Natural killer cell treated with Interleukin-12 subunit alpha and Interleukin-12 subunit beta and Interleukin-15 and Interleukin-18, amount 100 ng/mL, for 72 hours (primary cell): ENCODE data around the gene GP9. TPM values are rescaled to one million over a fixed set of nuclear protein-coding genes. Genes with fewer than 3 reads are reported as not detected.

ENCODE experiments used
- ATAC-seq, 2 donors: fragments of 150-1000 bp; cut with Tn5 transposase in 1 of 2; sonication (Bioruptor Pico), chemical (Tn5 transposase) in 1 of 2; 2 replicates each; pipeline ENCODE4 v1.10.0; 2021
- DNase-seq: peaks from one replicate; pipeline ENCODE4 v3.0.0; 2022; ENCODE audit warnings: low spot score
- H3K27ac Mint-ChIP-seq, 2 donors: 1 replicate in 1 of 2; 2 replicates in 1 of 2; pipeline ENCODE4 v1.8.0; 2022; ENCODE audit warnings: mixed read lengths in 2 of 2, mild to moderate bottlenecking in 1 of 2, moderate library complexity in 1 of 2
- H3K27me3 Mint-ChIP-seq, 2 donors: 1 replicate in 1 of 2; 2 replicates in 1 of 2; pipeline ENCODE4 v1.8.0; 2022; ENCODE audit warnings: mixed read lengths in 2 of 2
- H3K36me3 Mint-ChIP-seq: one replicate; pipeline ENCODE4 v1.8.0; 2022; ENCODE audit warnings: mixed read lengths
- H3K4me1 Mint-ChIP-seq, 2 donors: 1 replicate in 1 of 2; 2 replicates in 1 of 2; pipeline ENCODE4 v1.8.0; 2022; ENCODE audit warnings: low read depth in 2 of 2, mixed read lengths in 2 of 2, mild to moderate bottlenecking in 1 of 2
- H3K4me3 Mint-ChIP-seq: one replicate; pipeline ENCODE4 v1.8.0; 2022; ENCODE audit warnings: mixed read lengths
- H3K9me3 Mint-ChIP-seq: 2 replicates; pipeline ENCODE4 v1.8.0; 2022; ENCODE audit warnings: mixed read lengths
- total RNA-seq, 2 donors: library from RNA; stranded (reverse); gene quantifications; one replicate each; pipeline ENCODE4 v1.2.3, GENCODE V29; 2022

Gene GP9
- total RNA-seq, 2 donors from 2014 or later = 0.45 TPM; not detected in 1

GRCh38 chr3:129046732-129047552 lies 13.6 kb upstream of the GP9 start:
- DNase-seq (no peak), ATAC-seq (peak in 1 of 2 donors; percentile 34)
- Mint-ChIP-seq H3K27ac (no peak overlapping the region), H3K36me3 (peaks cover 6% of the 10 kb centered on the region), H3K4me3 (no peak overlapping the region), H3K4me1 (peaks cover 0 to 3% of the 10 kb centered on the region in 2 donors), H3K27me3 (peaks cover 9 to 13% of the 10 kb centered on the region in 2 donors), H3K9me3 (peaks cover 5% of the 10 kb centered on the region)

GRCh38 chr3:129047553-129047839 lies 13.1 kb upstream of the GP9 start:
- H3K9me3 Mint-ChIP-seq = peaks cover 5% of the 10 kb centered on the region
- H3K4me1 Mint-ChIP-seq = peaks cover 0 to 3% of the 10 kb centered on the region in 2 donors
- no peak for DNase-seq
- H3K4me3 Mint-ChIP-seq = no peak overlapping the region
- peaks cover 6% of the 10 kb centered on the region for H3K36me3 Mint-ChIP-seq
- H3K27ac Mint-ChIP-seq = no peak overlapping the region
- peaks cover 4 to 8% of the 10 kb centered on the region in 2 donors for H3K27me3 Mint-ChIP-seq
- ATAC-seq = no peak

GRCh38 chr3:129050556-129051295 lies 9.9 kb upstream of the GP9 start:
- peaks cover 6% of the 10 kb centered on the region for H3K36me3 Mint-ChIP-seq
- no peak for DNase-seq
- H3K27ac Mint-ChIP-seq = no peak overlapping the region
- no peaks in the 10 kb centered on the region for H3K27me3 Mint-ChIP-seq
- peaks cover 7 to 8% of the 10 kb centered on the region in 2 donors for H3K4me1 Mint-ChIP-seq
- no peak for ATAC-seq
- H3K4me3 Mint-ChIP-seq = no peak overlapping the region
- H3K9me3 Mint-ChIP-seq = peaks cover 5% of the 10 kb centered on the region

GRCh38 chr3:129051871-129052340 lies 8.7 kb upstream of the GP9 start:
- Mint-ChIP-seq H3K4me1 (peaks cover 7 to 8% of the 10 kb centered on the region in 2 donors), H3K36me3 (peaks cover 6% of the 10 kb centered on the region), H3K27me3 (no peaks in the 10 kb centered on the region), H3K27ac (no peak overlapping the region), H3K4me3 (no peak overlapping the region), H3K9me3 (peaks cover 5% of the 10 kb centered on the region)
- no peak for DNase-seq
- ATAC-seq = no peak

- no peaks in the 10 kb centered on the region for H3K27me3 Mint-ChIP-seq
- peaks cover 7 to 11% of the 10 kb centered on the region in 2 donors for H3K4me1 Mint-ChIP-seq
- ATAC-seq (no peak), DNase-seq (no peak)
- H3K4me3 Mint-ChIP-seq = no peak overlapping the region
- no peak overlapping the region for H3K27ac Mint-ChIP-seq
- H3K36me3 Mint-ChIP-seq = peaks cover 6% of the 10 kb centered on the region
- peaks cover 5% of the 10 kb centered on the region for H3K9me3 Mint-ChIP-seq
Observed at GRCh38 chr3:129052675-129053074, 7.9 kb upstream of the GP9 start.

GRCh38 chr3:129054605-129055104 lies 5.9 kb upstream of the GP9 start:
- DNase-seq (no peak), ATAC-seq (no peak)
- Mint-ChIP-seq H3K36me3 (no peaks in the 10 kb centered on the region), H3K27ac (peak overlapping the region in 1 of 2 donors; percentile 73), H3K27me3 (no peaks in the 10 kb centered on the region), H3K9me3 (no peaks in the 10 kb centered on the region), H3K4me3 (no peak overlapping the region), H3K4me1 (peaks cover 7 to 11% of the 10 kb centered on the region in 2 donors)

GRCh38 chr3:129056451-129057173 lies 4.0 kb upstream of the GP9 start:
- H3K27ac Mint-ChIP-seq = peak overlapping the region in 1 of 2 donors; percentile 36
- H3K4me1 Mint-ChIP-seq = peaks cover 7 to 18% of the 10 kb centered on the region in 2 donors
- H3K9me3 Mint-ChIP-seq = no peaks in the 10 kb centered on the region
- H3K4me3 Mint-ChIP-seq = no peak overlapping the region
- DNase-seq = no peak
- H3K36me3 Mint-ChIP-seq = no peaks in the 10 kb centered on the region
- H3K27me3 Mint-ChIP-seq = no peaks in the 10 kb centered on the region
- no peak for ATAC-seq

- Mint-ChIP-seq H3K27me3 (no peaks in the 10 kb centered on the region), H3K9me3 (no peaks in the 10 kb centered on the region), H3K4me3 (no peak overlapping the region), H3K36me3 (no peaks in the 10 kb centered on the region), H3K27ac (peak overlapping the region in 1 of 2 donors; percentile 36), H3K4me1 (peaks cover 7 to 18% of the 10 kb centered on the region in 2 donors)
- ATAC-seq = no peak
- no peak for DNase-seq
Observed at GRCh38 chr3:129057249-129057648, 3.3 kb upstream of the GP9 start.

- Mint-ChIP-seq H3K9me3 (no peaks in the 10 kb centered on the region), H3K27ac (no peak overlapping the region), H3K4me1 (peaks cover 3 to 15% of the 10 kb centered on the region in 2 donors), H3K4me3 (no peak overlapping the region), H3K36me3 (no peaks in the 10 kb centered on the region), H3K27me3 (no peaks in the 10 kb centered on the region)
- peak in 1 of 2 donors; percentile 29 for ATAC-seq
- DNase-seq = no peak
Observed at GRCh38 chr3:129058441-129059200, 2.0 kb upstream of the GP9 start.

- no peaks in the 10 kb centered on the region for H3K27me3 Mint-ChIP-seq
- H3K9me3 Mint-ChIP-seq = no peaks in the 10 kb centered on the region
- H3K4me3 Mint-ChIP-seq = no peak overlapping the region
- DNase-seq (no peak), ATAC-seq (no peak)
- H3K4me1 Mint-ChIP-seq = peaks cover 0 to 12% of the 10 kb centered on the region in 2 donors
- no peak overlapping the region for H3K27ac Mint-ChIP-seq
- no peaks in the 10 kb centered on the region for H3K36me3 Mint-ChIP-seq
Observed at GRCh38 chr3:129059311-129059958, 1.1 kb upstream of the GP9 start.

GRCh38 chr3:129061023-129061887 lies 676 bp downstream of the GP9 start:
- H3K27me3 Mint-ChIP-seq = no peaks in the 10 kb centered on the region
- H3K4me3 Mint-ChIP-seq = no peak overlapping the region
- no peaks in the 10 kb centered on the region for H3K9me3 Mint-ChIP-seq
- H3K36me3 Mint-ChIP-seq = no peaks in the 10 kb centered on the region
- ATAC-seq = no peak
- peak overlapping the region in 1 of 2 donors; percentile 73 for H3K27ac Mint-ChIP-seq
- DNase-seq = no peak
- H3K4me1 Mint-ChIP-seq = peaks cover 0 to 20% of the 10 kb centered on the region in 2 donors
